Measurements from ENCODE around the gene CHAC2. TPM values are rescaled to one million over a fixed set of nuclear protein-coding genes. Genes with fewer than 3 reads are reported as not detected.

Gene CHAC2
- total and polyA plus RNA-seq, 2 of the 13 experiments (the other 11 are each of a cell fraction or from before 2014, with no cell fraction given) = 1.7 to 10.7 TPM

DNA sequence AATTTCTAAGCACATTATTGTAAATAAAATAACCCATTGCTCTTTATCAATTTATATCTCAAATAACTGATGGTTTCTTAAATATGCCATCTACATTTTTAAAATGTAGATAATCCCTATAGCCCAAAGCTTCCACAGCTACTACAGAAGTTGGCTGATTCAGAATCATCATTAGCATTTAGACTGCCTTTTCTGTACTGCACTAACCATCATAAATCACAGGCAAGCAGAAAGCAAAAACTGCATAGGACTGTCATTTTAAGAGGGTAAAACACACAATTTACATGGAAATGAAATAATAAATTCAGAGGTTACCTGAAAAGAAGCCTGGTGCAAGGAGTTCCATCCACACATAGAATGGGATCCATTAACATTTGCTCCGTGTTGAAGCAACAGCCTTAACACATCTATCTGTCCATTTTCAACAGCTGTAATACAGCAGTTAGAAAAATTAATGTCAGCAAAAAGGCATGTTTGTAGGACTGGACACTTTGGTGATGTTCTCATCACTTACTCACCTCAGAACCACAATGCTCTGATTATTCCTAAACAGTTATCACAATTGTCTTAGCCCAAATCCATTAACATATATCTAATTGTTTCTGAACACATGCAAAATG lies 38.4 kb upstream of the CHAC2 start:
- TF ChIP-seq SP140L (CRISPR knock-in tag; IDR thresholded peaks at IDR 0.05; ENCODE audit: borderline replicate concordance) (no peak), MAFF (IDR thresholded peaks at IDR 0.05; ENCODE audit: low read depth, low read length) (peak; percentile 42; the same call in 1 of the 2 replicates), MAFK (conservative IDR thresholded peaks at IDR 0.05 in 1 of 2, IDR thresholded peaks at IDR 0.05 in 1 of 2; ENCODE audit: low read length in 2 of 2) (peak; percentile 38 to 66)
- TF ChIP-seq, protein P1, sequence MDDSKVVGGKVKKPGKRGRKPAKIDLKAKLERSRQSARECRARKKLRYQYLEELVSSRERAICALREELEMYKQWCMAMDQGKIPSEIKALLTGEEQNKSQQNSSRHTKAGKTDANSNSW (CRISPR knock-in tag; IDR thresholded peaks at IDR 0.05; ENCODE audit: borderline replicate concordance) = no peak
- H3K4me3 ChIP-seq (replicated peaks in 1 of 3; ENCODE audit: insufficient read depth in 1 of 3, low read depth in 2 of 3, low read length in 3 of 3) = no peak overlapping the region
- no TSS peak for BruUV-seq (replicated peaks)
- ChIA-PET POLR2A (no interaction called here), CTCF (ENCODE audit: low intra/inter-chr PET ratio, low total read pairs) (no interaction called here)
- no peaks in the 10 kb centered on the region for H3K9me3 ChIP-seq (ENCODE audit: low read length)
- in situ Hi-C loops (cut with HindIII; ENCODE audit: extremely low pct_ligation_motif_present, low pct_unique_long_range_greater_than_20kb) = no loop called here
- DNase-seq (ENCODE audit: low spot score) = no peak
- ATAC-seq = no peak
- WGBS (ENCODE audit: low lambda C conversion rate) = 96% methylated on average over 1 of the region's 1 CpG
- no peaks in the 10 kb centered on the region for H3K27me3 ChIP-seq (ENCODE audit: control insufficient read depth in 1 of 2, insufficient read depth in 2 of 2, low read length in 2 of 2)
- H4K20me1 ChIP-seq (ENCODE audit: insufficient read depth, low read length) = no peaks in the 10 kb centered on the region
- no peak overlapping the region for H2AFZ ChIP-seq (ENCODE audit: low read length)
- intact Hi-C loops (cut with micrococcal nuclease; ENCODE audit: unreplicated experiment) = no loop called here
- no peak for FAIRE-seq
- no peak overlapping the region for H3K9ac ChIP-seq (ENCODE audit: insufficient read depth, low read depth, low read length)
- no peaks in the 10 kb centered on the region for H3K79me2 ChIP-seq (ENCODE audit: insufficient read depth, low read length)
- H3K4me2 ChIP-seq (ENCODE audit: low read depth, low read length) = no peak overlapping the region
- H3K36me3 ChIP-seq (replicated peaks in 1 of 2; ENCODE audit: control insufficient read depth in 1 of 2, insufficient read depth in 2 of 2, low read length in 2 of 2) = peaks cover 11 to 34% of the 10 kb centered on the region in 2 experiments
- H3K27ac ChIP-seq (ENCODE audit: extremely low read length, insufficient read depth, low read length) = no peak overlapping the region
- H3K4me1 ChIP-seq (ENCODE audit: insufficient read depth, low read length) = no peaks in the 10 kb centered on the region

DNA sequence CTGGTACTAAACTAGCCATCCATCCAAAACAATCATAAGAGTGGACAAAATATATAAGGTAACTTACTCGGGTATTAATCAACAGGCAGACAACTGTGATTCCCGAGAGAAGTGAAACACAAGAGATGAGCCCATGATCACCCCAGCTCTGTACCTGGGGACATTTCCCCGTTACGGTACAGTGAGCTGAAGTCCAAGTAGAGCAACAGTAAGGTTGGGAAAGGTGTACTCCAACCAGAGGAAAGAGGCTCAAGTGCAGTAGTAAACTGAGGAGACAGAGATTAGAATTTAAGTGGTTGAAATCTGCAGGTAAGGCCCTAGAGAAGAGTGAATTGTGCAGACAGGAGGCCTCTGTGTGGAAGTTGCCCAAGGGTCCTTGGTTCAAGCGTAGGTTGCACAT lies 30.5 kb upstream of the CHAC2 start:
- ATAC-seq (no peak), FAIRE-seq (no peak), DNase-seq (ENCODE audit: low spot score) (no peak)
- Histone ChIP-seq H2AFZ (ENCODE audit: low read length) (no peak overlapping the region), H3K9ac (ENCODE audit: insufficient read depth, low read depth, low read length) (no peak overlapping the region), H3K4me3 (replicated peaks in 1 of 3; ENCODE audit: insufficient read depth in 1 of 3, low read depth in 2 of 3, low read length in 3 of 3) (no peak overlapping the region), H3K4me2 (ENCODE audit: low read depth, low read length) (no peak overlapping the region), H3K27me3 (ENCODE audit: control insufficient read depth in 1 of 2, insufficient read depth in 2 of 2, low read length in 2 of 2) (no peaks in the 10 kb centered on the region), H3K4me1 (ENCODE audit: insufficient read depth, low read length) (peaks cover 8% of the 10 kb centered on the region; the same call in 1 of the 2 replicates), H3K27ac (ENCODE audit: extremely low read length, insufficient read depth, low read length) (no peak overlapping the region), H3K36me3 (replicated peaks in 1 of 2; ENCODE audit: control insufficient read depth in 1 of 2, insufficient read depth in 2 of 2, low read length in 2 of 2) (peaks cover 3 to 20% of the 10 kb centered on the region in 2 experiments; a peak in 4 of 5 replicates), H3K79me2 (ENCODE audit: insufficient read depth, low read length) (no peaks in the 10 kb centered on the region), H3K9me3 (ENCODE audit: low read length) (no peaks in the 10 kb centered on the region), H4K20me1 (ENCODE audit: insufficient read depth, low read length) (no peaks in the 10 kb centered on the region)
- POLR2A ChIA-PET = no interaction called here
- no TSS peak for BruUV-seq (replicated peaks)
- WGBS (ENCODE audit: low lambda C conversion rate) = 96% methylated on average over 5 of the region's 5 CpGs
- intact Hi-C loops (cut with micrococcal nuclease; ENCODE audit: unreplicated experiment) = no loop called here
- in situ Hi-C loops (cut with HindIII; ENCODE audit: extremely low pct_ligation_motif_present, low pct_unique_long_range_greater_than_20kb) = no loop called here
- CTCF ChIA-PET (ENCODE audit: low intra/inter-chr PET ratio, low total read pairs) = no interaction called here
- no peak for TF ChIP-seq FOXO1 (CRISPR knock-in tag; IDR thresholded peaks at IDR 0.05)
- TF ChIP-seq ZNF253 (CRISPR knock-in tag; IDR thresholded peaks at IDR 0.05; ENCODE audit: borderline replicate concordance) = no peak
- TF ChIP-seq ZKSCAN1 (IDR thresholded peaks at IDR 0.05; ENCODE audit: low read length) = no peak
- no peak for TF ChIP-seq MATR3 (CRISPR knock-in tag; IDR thresholded peaks at IDR 0.05)
- TF ChIP-seq, protein P2, sequence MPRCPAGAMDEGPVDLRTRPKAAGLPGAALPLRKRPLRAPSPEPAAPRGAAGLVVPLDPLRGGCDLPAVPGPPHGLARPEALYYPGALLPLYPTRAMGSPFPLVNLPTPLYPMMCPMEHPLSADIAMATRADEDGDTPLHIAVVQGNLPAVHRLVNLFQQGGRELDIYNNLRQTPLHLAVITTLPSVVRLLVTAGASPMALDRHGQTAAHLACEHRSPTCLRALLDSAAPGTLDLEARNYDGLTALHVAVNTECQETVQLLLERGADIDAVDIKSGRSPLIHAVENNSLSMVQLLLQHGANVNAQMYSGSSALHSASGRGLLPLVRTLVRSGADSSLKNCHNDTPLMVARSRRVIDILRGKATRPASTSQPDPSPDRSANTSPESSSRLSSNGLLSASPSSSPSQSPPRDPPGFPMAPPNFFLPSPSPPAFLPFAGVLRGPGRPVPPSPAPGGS (CRISPR knock-in tag; IDR thresholded peaks at IDR 0.05) = no peak
